HPDE6-E6E7 (cell line): ENCODE measurements around the gene PARD3.

Source experiments
- DNase-seq: peaks from one replicate; pipeline ENCODE4 v3.0.0; 2011; ENCODE audit warnings: missing footprints; ENCODE audit errors: extremely low spot score

Gene PARD3

GRCh38 chr10:34160595-34160994 lies 654.5 kb downstream of the PARD3 start:
- DNase-seq: no peak

GRCh38 chr10:34157501-34157900 lies 657.6 kb downstream of the PARD3 start:
- no peak for DNase-seq

- DNase-seq: peak; percentile 3
These were observed 658.2 kb downstream of the PARD3 start for GRCh38 chr10:34156781-34157425.

GRCh38 chr10:34155812-34156211 lies 659.3 kb downstream of the PARD3 start:
- no peak for DNase-seq

GRCh38 chr10:34154383-34154900 lies 660.7 kb downstream of the PARD3 start:
- no peak for DNase-seq

GRCh38 chr10:34153663-34154382 lies 661.3 kb downstream of the PARD3 start:
- no peak for DNase-seq

GRCh38 chr10:34152434-34152833 lies 662.7 kb downstream of the PARD3 start:
- no peak for DNase-seq

GRCh38 chr10:34151931-34152330 lies 663.2 kb downstream of the PARD3 start:
- no peak for DNase-seq

GRCh38 chr10:34151481-34151880 lies 663.6 kb downstream of the PARD3 start:
- no peak for DNase-seq

- no peak for DNase-seq
These were observed 665.0 kb downstream of the PARD3 start for GRCh38 chr10:34150103-34150502.

- no peak for DNase-seq
These were observed 666.8 kb downstream of the PARD3 start for GRCh38 chr10:34148305-34148657.

GRCh38 chr10:34147641-34148304 lies 667.3 kb downstream of the PARD3 start:
- DNase-seq: no peak

GRCh38 chr10:34145715-34146114 lies 669.4 kb downstream of the PARD3 start:
- DNase-seq: no peak

- DNase-seq: no peak
These were observed 671.6 kb downstream of the PARD3 start for GRCh38 chr10:34143466-34143865.

GRCh38 chr10:34141032-34141680 lies 673.9 kb downstream of the PARD3 start:
- no peak for DNase-seq

- DNase-seq: no peak
These were observed 675.5 kb downstream of the PARD3 start for GRCh38 chr10:34139559-34139958.

- no peak for DNase-seq
These were observed 677.1 kb downstream of the PARD3 start for GRCh38 chr10:34137955-34138354.

GRCh38 chr10:34137201-34137600 lies 677.9 kb downstream of the PARD3 start:
- DNase-seq: no peak

- DNase-seq: no peak
These were observed 679.6 kb downstream of the PARD3 start for GRCh38 chr10:34135515-34135914.

GRCh38 chr10:34134602-34135001 lies 680.5 kb downstream of the PARD3 start:
- no peak for DNase-seq

- no peak for DNase-seq
These were observed 681.7 kb downstream of the PARD3 start for GRCh38 chr10:34133406-34133805.

- no peak for DNase-seq
These were observed 683.9 kb downstream of the PARD3 start for GRCh38 chr10:34131152-34131551.
